Esophagus squamous epithelium (tissue), 5 donors: Measurements from ENCODE around the gene C22orf23. TPM values are rescaled to one million over a fixed set of nuclear protein-coding genes. Genes with fewer than 3 reads are reported as not detected.

Experiments
- DNase-seq: peaks from one replicate; lab custom pipeline; 2025; lab: John Stamatoyannopoulos, UW
- H3K27ac ChIP-seq, 4 donors: fragments of 200-600 bp; sonication (generic); one replicate each; pipeline ENCODE4 v1.5.1; 2016 to 2019; ENCODE audit warnings: mild to moderate bottlenecking in 1 of 4
- H3K27me3 ChIP-seq, 4 donors: fragments of 200-600 bp; sonication (generic); 1 replicate in 3 of 4; 2 replicates in 1 of 4; pipeline versions ENCODE4 v1.5.1 to v1.6.0; 2017 to 2021; ENCODE audit warnings: antibody characterized with exemption in 1 of 4
- H3K36me3 ChIP-seq, 3 donors: fragments of 200-600 bp; sonication (generic); one replicate each; pipeline ENCODE4 v1.5.1; 2016 to 2019
- H3K4me1 ChIP-seq, 3 donors: fragments of 200-600 bp; sonication (generic); one replicate each; pipeline ENCODE4 v1.5.1; 2017 to 2019
- H3K4me3 ChIP-seq, 4 donors: fragments of 200-600 bp; sonication (generic); 1 replicate in 3 of 4; 2 replicates in 1 of 4; pipeline ENCODE4 v1.5.1; 2016 to 2019; ENCODE audit warnings: mild to moderate bottlenecking in 2 of 4, moderate library complexity in 1 of 4
- H3K9me3 ChIP-seq, 3 donors: fragments of 200-600 bp; sonication (generic); one replicate each; pipeline ENCODE4 v1.5.1; 2016 to 2019
- POLR2A ChIP-seq, 4 donors: fragments of 450-650 bp; IDR thresholded peaks; one replicate each; pipeline ENCODE4 v1.6.1; 2017; ENCODE audit warnings: antibody characterized with exemption in 4 of 4, mild to moderate bottlenecking in 4 of 4, moderate library complexity in 3 of 4
- WGBS, 2 donors: methylation state at CpG; one replicate each; pipeline ENCODE4 v1.1.5; 2018; 5-methylcytosine and 5-hydroxymethylcytosine counted together
- intact Hi-C: fragments of 100-400 bp; cut with DNase I; formaldehyde crosslinking; loops from one replicate; pipeline ENCODE4 v1.15.0; 2022
- total RNA-seq, 4 donors: library from RNA; depleted of rRNA; stranded (reverse); fragments of >200 nt; gene quantifications; one replicate each; pipeline ENCODE4 v1.1.0, GENCODE V29; 2016
- TF ChIP-seq, protein P1 (sequence below), 6 experiments: fragments of 450-650 bp in 4 of 6; fragments of 200-600 bp in 2 of 6; sonication (generic) in 2 of 6; IDR thresholded peaks; one replicate each; pipeline ENCODE4 v1.5.1; 2016 to 2019; ENCODE audit warnings: antibody characterized with exemption in 6 of 6, mild to moderate bottlenecking in 4 of 6, moderate library complexity in 4 of 6
- donor health status: DM: yes; HTN: yes; CAD: no.

The C22orf23 gene
- total RNA-seq, 4 donors from 2014 or later = 0.13 to 0.38 TPM; not detected in 2

DNA sequence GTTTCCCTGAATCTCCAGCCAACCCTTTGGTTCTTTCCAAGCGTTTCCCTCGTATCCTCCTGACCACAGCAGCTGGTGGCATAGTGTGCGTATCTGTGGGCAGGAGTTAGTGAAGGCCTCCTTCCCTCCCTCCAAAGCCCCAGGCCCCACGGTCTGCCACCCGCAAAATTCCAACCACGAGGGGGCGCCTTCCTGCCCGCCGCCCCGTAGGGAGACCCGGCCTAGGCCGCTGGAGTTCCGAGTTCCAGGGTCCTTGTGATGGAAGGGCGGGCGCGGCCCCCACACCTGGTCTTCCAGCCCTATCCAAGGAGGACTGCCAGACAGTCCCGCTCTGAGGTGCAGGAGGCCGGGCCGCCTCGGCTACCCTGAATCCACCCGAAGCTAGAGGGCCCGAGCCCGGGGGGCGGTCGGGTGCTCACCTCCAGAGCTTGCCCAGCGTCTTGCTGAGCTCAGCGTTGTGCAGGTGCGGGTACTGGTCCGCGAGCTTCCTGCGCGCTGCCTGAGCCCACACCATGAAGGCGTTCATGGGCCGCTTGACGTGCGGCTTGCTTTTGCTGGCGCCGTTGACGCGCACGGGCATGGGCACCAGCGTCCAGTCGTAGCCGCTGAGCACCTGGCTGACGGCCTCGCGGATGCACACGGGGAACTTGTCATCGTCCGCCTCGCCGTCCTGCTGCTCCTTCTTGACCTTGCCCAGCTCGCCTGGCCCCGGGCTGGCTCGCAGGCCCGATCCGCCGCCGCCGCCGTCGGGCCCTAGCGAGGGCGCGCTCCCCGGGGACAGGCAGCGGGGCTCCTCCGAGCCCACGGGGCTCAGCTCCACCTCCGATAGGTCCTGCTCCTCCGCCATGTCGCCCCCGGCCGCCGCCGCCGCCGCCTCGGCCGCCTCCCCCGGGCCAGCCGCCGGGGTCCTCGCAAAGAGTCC is 29.8 kb upstream of the C22orf23 start:
- Histone ChIP-seq H3K36me3 (peaks cover 0 to under 1% (median 0%) of the 10 kb centered on the region in 3 donors), H3K27me3 (no peaks in the 10 kb centered on the region), H3K27ac (peak overlapping the region in 1 of 4 donors; percentile 19), H3K9me3 (no peaks in the 10 kb centered on the region), H3K4me3 (peak overlapping the region in 3 of 4 donors; percentile 7 to 45 (median 23)), H3K4me1 (no peaks in the 10 kb centered on the region)
- 90% methylated on average over 4 to 23 of the region's 84 CpGs for WGBS, 2 donors
- intact Hi-C loops = no loop called here
- TF ChIP-seq POLR2A (IDR thresholded peaks at IDR 0.05) = no peak
- TF ChIP-seq, protein P1, sequence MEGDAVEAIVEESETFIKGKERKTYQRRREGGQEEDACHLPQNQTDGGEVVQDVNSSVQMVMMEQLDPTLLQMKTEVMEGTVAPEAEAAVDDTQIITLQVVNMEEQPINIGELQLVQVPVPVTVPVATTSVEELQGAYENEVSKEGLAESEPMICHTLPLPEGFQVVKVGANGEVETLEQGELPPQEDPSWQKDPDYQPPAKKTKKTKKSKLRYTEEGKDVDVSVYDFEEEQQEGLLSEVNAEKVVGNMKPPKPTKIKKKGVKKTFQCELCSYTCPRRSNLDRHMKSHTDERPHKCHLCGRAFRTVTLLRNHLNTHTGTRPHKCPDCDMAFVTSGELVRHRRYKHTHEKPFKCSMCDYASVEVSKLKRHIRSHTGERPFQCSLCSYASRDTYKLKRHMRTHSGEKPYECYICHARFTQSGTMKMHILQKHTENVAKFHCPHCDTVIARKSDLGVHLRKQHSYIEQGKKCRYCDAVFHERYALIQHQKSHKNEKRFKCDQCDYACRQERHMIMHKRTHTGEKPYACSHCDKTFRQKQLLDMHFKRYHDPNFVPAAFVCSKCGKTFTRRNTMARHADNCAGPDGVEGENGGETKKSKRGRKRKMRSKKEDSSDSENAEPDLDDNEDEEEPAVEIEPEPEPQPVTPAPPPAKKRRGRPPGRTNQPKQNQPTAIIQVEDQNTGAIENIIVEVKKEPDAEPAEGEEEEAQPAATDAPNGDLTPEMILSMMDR (IDR thresholded peaks at IDR 0.05) = no peak
- DNase-seq = no peak

DNA sequence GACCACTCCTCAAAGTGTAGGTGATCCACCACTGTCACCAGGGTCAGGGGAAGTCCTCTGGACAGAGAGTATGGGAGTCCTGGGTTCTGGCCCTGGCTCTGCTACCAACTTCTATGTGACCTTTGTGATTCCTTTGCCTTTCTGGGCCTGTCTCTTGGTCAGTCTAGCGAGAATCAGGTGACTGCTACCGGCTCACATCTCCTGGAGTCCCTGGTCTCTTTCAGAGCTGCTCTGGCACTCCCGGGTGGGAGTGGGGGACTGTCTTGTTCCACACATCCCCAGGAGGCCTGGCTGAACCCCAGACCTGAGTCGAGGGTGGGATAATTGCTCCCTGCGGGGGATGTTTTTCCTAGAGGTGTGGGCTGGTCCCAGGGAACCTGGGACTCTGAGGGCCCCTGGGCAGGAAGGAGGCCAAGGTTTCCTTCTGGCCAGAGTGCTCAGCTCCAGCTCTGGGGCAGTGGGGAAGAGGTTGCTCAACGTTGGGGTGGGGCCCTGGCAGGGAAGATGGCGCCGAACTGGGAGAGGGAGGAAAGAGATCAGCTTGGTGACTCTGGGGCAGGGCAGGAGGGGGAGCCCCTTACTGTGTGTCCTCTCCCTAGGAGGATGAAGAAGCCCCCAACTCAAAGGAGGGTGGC is 28.9 kb upstream of the C22orf23 start:
- 75 to 100% methylated on average over 3 to 5 of the region's 8 CpGs for WGBS, 2 donors
- Histone ChIP-seq H3K27ac (no peak overlapping the region), H3K9me3 (no peaks in the 10 kb centered on the region), H3K4me1 (no peaks in the 10 kb centered on the region), H3K27me3 (no peaks in the 10 kb centered on the region), H3K4me3 (peak overlapping the region in 2 of 4 donors; percentile 0 to 23), H3K36me3 (peaks cover 0 to 10% (median 0%) of the 10 kb centered on the region in 3 donors)
- TF ChIP-seq, protein P1 (IDR thresholded peaks at IDR 0.05) = no peak
- no peak for TF ChIP-seq POLR2A (IDR thresholded peaks at IDR 0.05)
- intact Hi-C loops = no loop called here
- no peak for DNase-seq

DNA sequence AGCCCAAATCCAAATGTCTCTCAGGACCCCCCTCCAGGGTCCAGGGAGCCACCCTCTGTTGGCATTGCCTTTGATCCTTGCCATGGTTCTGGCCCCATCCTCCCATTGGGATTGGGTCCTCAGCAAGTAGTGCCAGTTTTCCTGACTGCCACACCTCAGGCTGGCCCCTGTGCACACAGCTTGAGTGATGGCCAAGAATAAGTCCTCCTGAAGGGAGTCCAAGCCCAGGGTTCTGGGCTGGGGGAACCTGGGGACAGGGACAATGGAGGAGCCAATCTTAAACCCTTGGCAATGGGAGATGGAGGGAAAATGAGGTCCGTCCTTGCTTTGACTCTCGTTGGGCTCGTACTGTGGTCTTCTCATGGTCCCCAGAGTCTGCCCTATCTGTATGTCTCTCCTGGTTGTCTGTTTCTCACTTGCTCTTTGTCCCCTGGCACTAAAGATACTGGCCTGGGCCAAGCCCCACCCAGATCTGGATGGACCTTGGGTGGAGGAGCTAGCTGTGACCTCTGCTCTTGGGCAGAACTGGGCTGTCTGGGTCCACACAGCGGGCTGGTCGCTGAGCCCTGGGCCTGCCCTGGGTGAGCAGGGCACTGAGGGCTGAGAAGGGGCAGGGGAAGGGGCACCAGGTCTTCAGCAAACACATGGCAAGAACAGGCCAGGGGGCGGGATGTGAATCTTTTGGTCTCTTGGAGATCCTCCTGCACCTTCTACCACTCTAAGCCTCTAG is 28.0 kb upstream of the C22orf23 start:
- Histone ChIP-seq H3K27me3 (no peaks in the 10 kb centered on the region), H3K4me3 (peak overlapping the region in 1 of 4 donors; percentile 23), H3K9me3 (no peaks in the 10 kb centered on the region), H3K36me3 (peaks cover 0 to 17% (median 0%) of the 10 kb centered on the region in 3 donors), H3K27ac (no peak overlapping the region), H3K4me1 (no peaks in the 10 kb centered on the region)
- TF ChIP-seq POLR2A (IDR thresholded peaks at IDR 0.05) = no peak
- TF ChIP-seq, protein P1 (IDR thresholded peaks at IDR 0.05) = no peak
- intact Hi-C loops = no loop called here
- 93% methylated on average over 2 to 5 of the region's 6 CpGs for WGBS, 2 donors
- DNase-seq = no peak

DNA sequence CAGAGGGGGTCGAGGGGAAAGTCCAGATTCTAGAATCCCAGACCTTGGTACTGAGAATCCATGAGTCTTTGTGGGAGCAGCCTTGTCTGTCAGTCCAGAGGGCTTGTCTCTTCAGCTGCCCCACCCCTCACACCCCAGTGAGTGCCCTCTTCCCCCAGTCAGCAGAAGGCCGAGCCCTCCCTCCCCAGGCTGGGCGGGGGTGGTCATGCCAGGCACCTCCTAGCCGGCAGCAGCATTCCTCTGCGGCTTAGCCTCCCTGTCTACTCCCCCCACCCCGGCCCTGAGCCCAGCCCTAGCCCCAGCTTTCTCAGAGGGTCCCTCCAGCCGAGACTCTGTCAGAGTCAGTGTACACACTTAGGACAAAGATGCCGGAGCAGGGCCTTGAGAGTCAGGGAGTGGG is 26.4 kb upstream of the C22orf23 start:
- TF ChIP-seq, protein P1 (IDR thresholded peaks at IDR 0.05) = no peak
- no peak for TF ChIP-seq POLR2A (IDR thresholded peaks at IDR 0.05)

More for the DNA sequence above, 26.4 kb upstream of the C22orf23 start:
- Histone ChIP-seq H3K9me3 (no peaks in the 10 kb centered on the region), H3K27me3 (no peaks in the 10 kb centered on the region), H3K4me1 (peaks cover 0 to 7% (median 0%) of the 10 kb centered on the region in 3 donors), H3K4me3 (peak overlapping the region in 1 of 4 donors; percentile 4), H3K36me3 (peaks cover 0 to 25% (median 0%) of the 10 kb centered on the region in 3 donors), H3K27ac (no peak overlapping the region)
- intact Hi-C loops = no loop called here
- WGBS, 2 donors = 86% methylated on average over 1 of the region's 8 CpGs; no CpG with 5 or more reads in 1 of the 2 donors
- DNase-seq = no peak
